ENCODE measurements around the gene KASH5.

DNA sequence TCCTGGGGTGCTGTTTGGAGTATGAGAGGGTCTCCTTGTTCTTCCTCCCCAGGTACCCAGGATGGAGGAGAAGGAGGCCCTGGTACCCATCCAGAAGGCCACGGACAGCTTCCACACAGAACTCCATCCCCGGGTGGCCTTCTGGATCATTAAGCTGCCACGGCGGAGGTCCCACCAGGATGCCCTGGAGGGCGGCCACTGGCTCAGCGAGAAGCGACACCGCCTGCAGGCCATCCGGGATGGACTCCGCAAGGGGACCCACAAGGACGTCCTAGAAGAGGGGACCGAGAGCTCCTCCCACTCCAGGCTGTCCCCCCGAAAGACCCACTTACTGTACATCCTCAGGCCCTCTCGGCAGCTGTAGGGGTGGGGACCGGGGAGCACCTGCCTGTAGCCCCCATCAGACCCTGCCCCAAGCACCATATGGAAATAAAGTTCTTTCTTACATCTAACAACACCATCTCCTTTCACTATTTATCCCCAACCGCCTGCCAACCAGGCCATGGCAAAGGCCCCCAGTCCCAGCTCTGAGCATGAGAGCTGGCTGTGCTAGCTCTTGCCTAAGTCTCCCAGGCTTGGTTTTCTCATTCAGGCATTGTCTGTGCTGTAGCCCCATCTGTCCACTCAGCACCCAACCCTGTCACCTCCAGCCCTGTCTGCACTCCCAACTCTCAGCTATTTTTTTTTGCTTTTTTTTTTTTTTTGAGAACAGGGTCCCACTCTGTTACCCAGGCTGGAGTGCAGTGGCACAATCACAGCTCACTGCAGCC, 13.2 kb upstream of the KASH5 start:
- TF ChIP-seq, protein P1, sequence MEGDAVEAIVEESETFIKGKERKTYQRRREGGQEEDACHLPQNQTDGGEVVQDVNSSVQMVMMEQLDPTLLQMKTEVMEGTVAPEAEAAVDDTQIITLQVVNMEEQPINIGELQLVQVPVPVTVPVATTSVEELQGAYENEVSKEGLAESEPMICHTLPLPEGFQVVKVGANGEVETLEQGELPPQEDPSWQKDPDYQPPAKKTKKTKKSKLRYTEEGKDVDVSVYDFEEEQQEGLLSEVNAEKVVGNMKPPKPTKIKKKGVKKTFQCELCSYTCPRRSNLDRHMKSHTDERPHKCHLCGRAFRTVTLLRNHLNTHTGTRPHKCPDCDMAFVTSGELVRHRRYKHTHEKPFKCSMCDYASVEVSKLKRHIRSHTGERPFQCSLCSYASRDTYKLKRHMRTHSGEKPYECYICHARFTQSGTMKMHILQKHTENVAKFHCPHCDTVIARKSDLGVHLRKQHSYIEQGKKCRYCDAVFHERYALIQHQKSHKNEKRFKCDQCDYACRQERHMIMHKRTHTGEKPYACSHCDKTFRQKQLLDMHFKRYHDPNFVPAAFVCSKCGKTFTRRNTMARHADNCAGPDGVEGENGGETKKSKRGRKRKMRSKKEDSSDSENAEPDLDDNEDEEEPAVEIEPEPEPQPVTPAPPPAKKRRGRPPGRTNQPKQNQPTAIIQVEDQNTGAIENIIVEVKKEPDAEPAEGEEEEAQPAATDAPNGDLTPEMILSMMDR (IDR thresholded peaks at IDR 0.05) = no peak
- no peak for TF ChIP-seq POLR2A (IDR thresholded peaks at IDR 0.05)
